GM20431 (cell line): ENCODE data around the gene ARHGAP26.

ENCODE experiments used
- in situ Hi-C: fragments of 300-500 bp; cut with MseI, MboI; formaldehyde crosslinking; loops from one replicate; pipeline ENCODE4 v1.15.0; 2020; ENCODE audit warnings: low sequenced_read_pairs; ENCODE audit not compliant: unreplicated experiment

Gene ARHGAP26

DNA sequence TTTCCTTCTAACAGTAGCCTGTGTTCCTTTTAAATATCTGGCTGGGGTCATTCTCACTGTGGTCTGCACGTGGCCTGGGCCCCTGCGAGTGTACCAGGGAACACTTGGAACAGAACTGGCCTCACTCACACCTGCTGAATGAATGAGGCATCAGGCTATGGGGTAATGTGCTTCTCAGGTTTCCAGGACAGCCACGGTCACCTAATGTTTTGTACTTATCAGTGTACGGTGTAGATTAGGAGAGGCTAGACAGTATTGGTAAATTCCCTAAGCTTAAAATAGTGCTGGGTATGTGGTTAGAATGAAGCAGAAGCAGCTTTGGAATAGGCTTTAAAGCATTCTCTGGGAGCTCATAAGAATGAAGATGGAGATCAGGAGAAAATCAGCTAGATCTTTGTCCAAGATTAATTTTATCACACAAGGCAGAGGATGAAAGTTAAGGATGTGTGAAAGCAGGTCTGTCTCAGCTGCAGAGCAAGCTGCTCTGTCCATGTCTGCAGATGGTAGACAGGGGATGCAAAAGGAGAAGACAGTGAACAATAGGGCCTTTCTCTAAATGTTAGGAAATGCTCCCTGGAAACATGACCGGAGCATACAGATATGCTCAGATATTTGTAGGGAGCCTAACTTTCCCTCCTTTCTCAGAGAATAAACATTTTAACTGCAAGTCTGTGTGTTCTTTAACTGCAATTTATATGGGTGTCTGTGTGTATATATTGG lies 365.8 kb downstream of the ARHGAP26 start:
- in situ Hi-C loops: no loop called here

DNA sequence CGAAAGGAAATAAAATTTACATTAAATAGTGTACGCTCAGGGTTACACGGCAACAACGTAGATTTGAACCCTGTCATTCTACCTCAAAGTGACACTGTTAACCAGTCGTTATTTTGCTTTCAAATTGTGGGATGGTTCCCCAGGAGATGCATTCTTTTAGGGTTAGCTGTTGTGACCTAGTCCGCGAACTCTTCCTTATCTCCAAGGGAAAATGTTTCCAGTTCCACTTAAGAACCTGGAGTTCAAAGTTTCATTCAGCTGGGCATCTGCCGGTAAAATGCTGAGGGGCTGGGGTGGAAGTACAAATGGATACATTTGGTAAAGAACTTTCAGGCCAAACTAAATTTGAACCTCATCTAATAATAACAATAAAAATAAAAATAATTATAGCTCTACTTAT lies 368.7 kb downstream of the ARHGAP26 start:
- in situ Hi-C loops: no loop called here

- in situ Hi-C loops: no loop called here
Measured at GRCh38 chr5:143139585-143139984, 369.4 kb downstream of the ARHGAP26 start.

DNA sequence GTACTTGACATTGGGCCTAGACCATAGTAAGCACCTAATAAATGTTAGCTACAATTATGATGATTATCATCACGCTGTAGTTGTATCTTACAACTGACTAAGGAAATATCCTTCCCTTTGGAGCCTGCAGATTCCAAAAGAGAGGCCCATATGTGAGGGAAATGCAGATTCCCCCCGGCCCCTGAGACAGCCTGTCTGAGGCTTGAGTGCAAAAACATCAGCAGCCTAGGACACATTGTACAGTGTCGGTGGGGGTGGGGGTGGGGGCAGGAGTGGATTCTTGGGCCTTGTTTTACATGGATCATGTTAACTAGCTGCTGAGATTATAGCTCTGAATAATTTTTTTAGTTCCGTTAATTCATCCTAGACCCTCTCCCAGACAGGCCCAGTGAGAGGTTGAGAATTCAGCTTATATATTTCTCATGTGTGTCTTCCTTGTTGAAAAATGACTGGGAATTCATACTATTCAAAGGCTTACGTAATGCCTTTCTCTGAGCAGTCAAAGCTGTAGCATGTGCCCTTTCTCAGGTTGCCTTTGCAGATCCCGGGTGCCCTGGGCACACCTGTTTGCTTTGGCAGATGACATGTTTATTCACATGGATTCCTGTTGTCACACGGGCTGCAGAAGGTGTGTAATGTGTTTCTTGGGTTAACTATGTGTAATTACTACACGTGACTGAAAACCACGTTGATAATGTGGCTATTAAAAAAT lies 370.5 kb downstream of the ARHGAP26 start:
- in situ Hi-C loops: no loop called here

DNA sequence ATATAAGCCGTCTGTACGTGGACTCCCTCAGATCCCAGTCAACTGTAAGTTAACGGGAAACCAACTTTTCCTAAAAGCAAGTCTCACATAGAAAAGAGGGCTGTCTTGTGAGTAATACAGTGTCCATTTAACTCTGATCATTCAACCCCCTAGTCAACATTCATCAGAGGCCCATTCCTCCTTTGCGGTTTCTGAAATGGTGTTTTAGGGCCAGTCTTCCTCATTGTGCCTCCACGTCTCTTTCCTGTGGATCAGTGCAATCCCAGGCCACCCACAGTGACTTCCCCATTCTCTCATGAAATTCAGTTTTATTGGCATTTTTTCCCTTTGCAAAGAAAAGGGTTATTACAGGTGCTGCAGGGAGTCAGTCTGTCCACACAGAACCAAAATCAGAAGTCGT lies 371.5 kb downstream of the ARHGAP26 start:
- in situ Hi-C loops: no loop called here

DNA sequence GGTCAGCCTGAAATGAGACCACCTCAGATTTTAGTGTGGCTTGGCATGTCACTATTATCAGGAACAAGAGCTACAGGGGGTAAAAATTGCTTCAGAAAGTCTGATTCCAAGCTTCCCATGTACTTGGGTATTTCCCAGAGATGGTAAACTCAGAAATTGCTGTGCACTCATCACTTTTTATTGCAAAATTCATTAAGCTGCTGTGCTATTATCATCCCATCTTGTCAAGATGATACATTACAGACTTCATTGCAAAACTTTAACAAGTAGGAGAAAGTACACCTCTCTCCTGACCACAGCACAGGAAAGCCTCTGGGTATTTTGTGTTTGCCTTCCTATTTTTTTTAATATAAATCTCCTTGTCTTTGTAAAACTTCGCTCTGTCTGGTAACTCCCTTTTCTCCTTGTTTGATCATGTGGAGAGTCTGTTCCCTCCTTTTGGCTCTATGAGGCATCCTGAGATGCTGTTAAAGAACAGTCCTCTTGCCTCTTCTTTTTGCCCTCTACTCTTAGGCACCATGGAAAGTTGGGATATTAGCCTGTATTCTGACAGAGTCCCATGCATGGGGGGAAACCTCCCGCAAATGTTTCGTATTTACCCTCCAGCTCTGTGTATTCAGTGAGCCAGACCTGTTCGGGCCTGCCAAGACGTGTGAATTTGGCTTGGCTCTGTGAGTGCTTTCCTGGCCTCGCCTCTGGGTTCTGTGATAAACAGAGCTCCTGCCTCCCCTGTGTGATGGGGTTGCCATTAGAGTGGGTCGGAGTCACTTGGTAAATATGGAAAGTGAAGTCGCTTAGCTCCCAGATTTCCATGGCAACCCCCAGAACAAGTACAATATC lies 372.6 kb downstream of the ARHGAP26 start:
- in situ Hi-C loops: no loop called here

- in situ Hi-C loops: no loop called here
Measured at GRCh38 chr5:143143973-143144372, 373.8 kb downstream of the ARHGAP26 start.

DNA sequence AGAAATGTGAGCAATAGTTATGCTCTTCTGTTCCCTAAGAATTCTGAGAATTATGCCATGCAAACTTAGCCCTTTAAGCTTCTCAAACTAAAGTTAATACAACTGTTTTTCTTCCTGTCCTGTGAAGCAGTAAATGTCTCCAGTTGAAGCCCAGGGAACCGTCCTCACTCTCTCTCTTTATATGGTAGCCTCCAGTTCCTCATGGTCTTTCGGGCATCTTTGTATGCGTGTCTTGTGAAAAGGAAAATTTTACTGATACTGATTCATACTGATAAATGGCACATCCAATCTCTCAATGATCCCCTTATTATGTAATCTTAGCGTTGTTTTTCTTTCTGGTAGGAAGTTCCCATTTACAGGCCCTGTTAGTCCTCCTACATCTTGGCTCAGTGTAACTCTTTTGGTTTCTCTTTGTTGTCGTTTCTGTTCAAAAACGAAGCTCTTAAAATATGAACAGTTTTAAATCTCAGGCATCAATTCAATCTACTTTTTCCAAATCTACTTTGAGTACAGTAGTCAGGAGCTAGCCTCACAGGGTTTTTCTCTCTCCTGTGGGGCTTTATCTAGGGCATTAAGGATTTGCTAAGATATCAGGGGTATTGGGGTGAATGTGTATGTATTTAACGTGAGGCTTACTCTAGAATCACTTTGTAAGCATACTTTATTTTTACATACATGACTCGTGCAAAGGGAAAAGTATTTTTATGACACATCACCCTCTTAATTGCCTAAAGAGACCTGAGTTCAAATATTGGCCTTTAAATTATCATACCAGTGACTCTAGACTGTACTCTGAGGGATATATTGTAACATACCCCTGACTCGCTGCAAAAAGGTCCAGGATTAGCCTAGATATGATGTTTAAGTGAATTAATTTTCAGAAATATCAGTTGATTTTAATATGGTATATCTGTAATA lies 375.3 kb downstream of the ARHGAP26 start:
- in situ Hi-C loops: no loop called here

DNA sequence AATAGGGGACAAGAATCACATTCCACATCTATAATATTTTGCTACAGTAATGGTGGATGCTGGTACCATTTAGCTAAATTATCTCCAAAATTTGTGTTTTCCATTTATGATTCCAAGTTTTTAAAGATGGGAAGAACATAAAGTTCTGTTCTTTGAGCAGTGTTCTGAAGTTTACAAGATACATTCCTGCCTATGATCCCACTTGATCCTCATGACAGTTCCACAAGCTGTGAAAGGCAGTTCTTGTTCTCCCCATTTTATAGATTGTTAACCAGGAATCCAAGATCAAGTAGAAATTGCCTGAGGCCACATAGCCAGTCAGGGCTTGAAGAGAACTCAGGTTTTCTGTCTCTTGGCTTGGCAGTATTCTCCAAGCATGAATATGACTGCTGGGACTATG lies 376.0 kb downstream of the ARHGAP26 start:
- in situ Hi-C loops: no loop called here

- in situ Hi-C loops: no loop called here
Measured at GRCh38 chr5:143147383-143147782, 377.2 kb downstream of the ARHGAP26 start.

DNA sequence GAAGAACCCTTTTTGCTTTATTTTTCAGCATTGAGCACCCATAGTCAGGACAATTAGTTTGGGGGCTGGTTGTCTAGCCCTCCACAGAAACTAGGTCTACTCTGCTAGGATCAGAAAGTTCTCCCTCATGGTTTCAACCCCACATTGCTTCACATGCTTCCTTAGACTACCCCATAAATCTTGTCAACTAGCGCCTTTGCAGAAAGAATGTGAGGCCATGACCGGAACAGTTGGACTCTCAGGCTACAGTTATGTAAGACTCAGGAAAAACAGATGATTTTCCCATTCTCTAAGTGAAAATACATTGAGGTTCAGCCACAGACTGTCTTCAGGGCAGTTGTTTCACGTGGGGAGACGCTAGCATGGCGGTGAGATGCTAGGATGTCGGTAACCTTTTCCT lies 377.7 kb downstream of the ARHGAP26 start:
- in situ Hi-C loops: no loop called here

GRCh38 chr5:143148771-143149170 lies 378.6 kb downstream of the ARHGAP26 start:
- in situ Hi-C loops: no loop called here

- in situ Hi-C loops: no loop called here
Measured at GRCh38 chr5:143149759-143150158, 379.6 kb downstream of the ARHGAP26 start.

DNA sequence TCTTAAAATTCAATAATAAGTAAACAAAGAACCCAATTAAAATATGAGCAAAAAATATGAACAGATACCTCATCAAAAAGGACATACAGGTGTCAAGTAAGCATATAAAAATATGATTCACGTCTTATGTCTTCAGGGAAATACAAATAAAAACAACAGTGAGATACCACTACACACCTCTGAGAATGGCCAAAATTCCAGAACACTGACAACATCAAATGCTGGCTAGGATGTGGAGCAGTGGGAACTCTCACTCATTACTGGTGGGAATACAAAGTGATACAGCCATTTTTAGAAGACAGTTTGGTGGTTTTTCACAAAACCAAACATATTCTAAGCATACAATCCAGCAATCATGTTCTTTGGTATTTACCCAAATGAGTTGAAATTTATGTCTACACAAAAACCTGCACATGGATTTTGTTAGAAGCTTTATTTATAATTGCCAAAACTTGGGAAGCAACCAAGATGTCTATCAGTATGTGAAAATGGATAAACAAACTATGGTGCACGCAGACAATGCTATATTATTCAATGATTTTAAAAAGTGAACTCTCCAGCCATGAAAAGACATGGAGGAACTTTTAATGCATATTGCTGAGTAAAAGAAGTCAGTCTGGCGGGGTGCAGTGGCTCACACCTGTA lies 381.0 kb downstream of the ARHGAP26 start:
- in situ Hi-C loops: no loop called here

GRCh38 chr5:143152445-143152844 lies 382.3 kb downstream of the ARHGAP26 start:
- in situ Hi-C loops: no loop called here

DNA sequence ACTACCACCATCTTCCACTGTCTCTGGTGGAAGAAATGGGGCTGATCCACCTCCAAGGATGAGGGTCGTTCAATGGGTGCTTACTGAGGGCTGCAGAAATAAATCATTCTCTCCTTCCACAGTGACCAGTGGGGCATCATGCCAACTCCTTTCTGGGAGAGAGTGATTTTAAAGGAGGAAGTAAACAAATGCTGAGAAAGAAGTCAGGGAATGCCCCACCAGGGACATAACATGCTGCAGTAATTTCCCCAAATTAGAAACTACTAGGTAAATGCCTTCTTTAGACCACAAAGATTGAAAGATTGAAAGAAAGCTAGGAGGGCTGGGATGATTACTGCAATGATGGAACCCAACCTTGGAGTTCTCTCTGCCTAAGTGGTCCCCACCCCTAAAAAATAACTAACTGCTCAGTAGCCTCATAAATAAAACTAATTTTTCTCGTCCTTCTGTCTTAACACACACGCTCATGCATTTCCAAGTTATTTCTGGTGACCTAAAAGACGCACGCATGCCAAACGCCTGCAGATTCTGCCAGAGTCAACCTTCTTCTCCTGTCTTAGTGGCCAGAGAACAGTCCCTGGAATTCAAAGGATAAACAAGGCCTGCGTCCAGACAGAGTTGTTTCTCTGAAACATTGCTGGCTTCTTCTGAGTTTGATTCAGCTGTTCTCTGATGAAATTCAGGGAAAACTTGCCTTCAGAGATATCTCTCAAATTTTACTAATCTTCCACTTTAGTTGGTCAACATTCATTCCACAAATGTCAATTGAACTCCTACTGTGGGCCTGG lies 383.3 kb downstream of the ARHGAP26 start:
- in situ Hi-C loops: no loop called here

- in situ Hi-C loops: no loop called here
Measured at GRCh38 chr5:143154510-143155370, 384.6 kb downstream of the ARHGAP26 start.

DNA sequence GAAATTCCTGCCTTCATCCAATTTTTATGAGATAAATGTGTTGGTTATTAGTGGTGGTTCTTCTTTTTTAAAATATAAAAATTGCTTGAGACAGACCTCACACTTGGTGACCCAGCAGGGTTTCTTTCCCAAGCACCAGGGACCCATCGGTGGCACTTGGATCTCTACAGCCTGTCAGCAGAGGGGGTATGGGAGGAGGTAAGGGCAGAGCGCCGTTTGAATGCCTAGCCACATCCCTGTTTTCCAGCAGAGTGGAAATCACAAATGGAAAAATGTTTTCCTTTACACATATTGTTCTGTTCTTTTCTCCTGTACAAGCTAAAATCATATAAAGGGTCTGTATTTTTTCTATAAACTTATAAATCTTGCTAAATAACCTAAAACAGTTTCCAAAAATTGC lies 385.3 kb downstream of the ARHGAP26 start:
- in situ Hi-C loops: no loop called here
